Activated T-helper 1 cell treated with anti-CD3 and anti-CD28 coated beads, Interleukin-2, amount 50 U/mL, for 16 hours (primary cell): ENCODE results near the gene CHIA.

Source experiments
- DNase-seq, 2 donors: peaks; one replicate each; pipeline ENCODE4 v3.0.0-alpha.2; 2020; ENCODE audit warnings: low read depth in 1 of 2, low spot score in 1 of 2

The CHIA gene

GRCh38 chr1:111290630-111291029 lies at the start of gene CHIA:
TSS of gene CHIA (plus strand) at chr1:111290851. CDS start at chr1:111310468, 19,617 bp downstream.
- DNase-seq: no peak

- DNase-seq: no peak
These were observed 48.9 kb upstream of the CHIA start for GRCh38 chr1:111241797-111242196.

- no peak for DNase-seq
These were observed 47.7 kb upstream of the CHIA start for GRCh38 chr1:111242805-111243523.

GRCh38 chr1:111247125-111247838 lies 43.4 kb upstream of the CHIA start:
- no peak for DNase-seq

- no peak for DNase-seq
These were observed 40.7 kb upstream of the CHIA start for GRCh38 chr1:111249960-111250359.

GRCh38 chr1:111251570-111251969 lies 39.1 kb upstream of the CHIA start:
- DNase-seq: no peak

- DNase-seq: no peak
These were observed 37.9 kb upstream of the CHIA start for GRCh38 chr1:111252786-111253185.

GRCh38 chr1:111253876-111254275 lies 36.8 kb upstream of the CHIA start:
- no peak for DNase-seq

- DNase-seq: no peak
These were observed 33.5 kb upstream of the CHIA start for GRCh38 chr1:111256988-111257658.

- DNase-seq: no peak
These were observed 22.7 kb upstream of the CHIA start for GRCh38 chr1:111267801-111268508.

- DNase-seq: no peak
These were observed 20.7 kb upstream of the CHIA start for GRCh38 chr1:111269825-111270406.

GRCh38 chr1:111270771-111271463 lies 19.7 kb upstream of the CHIA start:
- no peak for DNase-seq

- no peak for DNase-seq
These were observed 19.2 kb upstream of the CHIA start for GRCh38 chr1:111271464-111271801.

GRCh38 chr1:111272081-111272480 lies 18.6 kb upstream of the CHIA start:
- DNase-seq: no peak

- DNase-seq: no peak
These were observed 16.0 kb upstream of the CHIA start for GRCh38 chr1:111274653-111275052.

- no peak for DNase-seq
These were observed 15.6 kb upstream of the CHIA start for GRCh38 chr1:111275079-111275478.

GRCh38 chr1:111275780-111276433 lies 14.7 kb upstream of the CHIA start:
- no peak for DNase-seq

- no peak for DNase-seq
These were observed 11.5 kb upstream of the CHIA start for GRCh38 chr1:111279144-111279543.

- DNase-seq: no peak
These were observed 10.4 kb upstream of the CHIA start for GRCh38 chr1:111280267-111280666.

- DNase-seq: no peak
These were observed 9.2 kb upstream of the CHIA start for GRCh38 chr1:111281411-111281810.
